ENCODE measurements around the gene KRTAP4-12.
"Not testable (repeated sequence)": the region's sequence is repeated elsewhere in the genome, so short reads cannot be mapped to it uniquely, and the experiment has no call there.

Gene KRTAP4-12

GRCh38 chr17:41084100-41084856 lies 39.7 kb downstream of the KRTAP4-12 start, which contains the start of gene KRTAP4-7:
KRTAP4-7 (plus strand) TSS chr17:41084150; CDS start chr17:41084207, 57 bp downstream.
- DNase-seq, result not testable (repeated sequence)

DNA sequence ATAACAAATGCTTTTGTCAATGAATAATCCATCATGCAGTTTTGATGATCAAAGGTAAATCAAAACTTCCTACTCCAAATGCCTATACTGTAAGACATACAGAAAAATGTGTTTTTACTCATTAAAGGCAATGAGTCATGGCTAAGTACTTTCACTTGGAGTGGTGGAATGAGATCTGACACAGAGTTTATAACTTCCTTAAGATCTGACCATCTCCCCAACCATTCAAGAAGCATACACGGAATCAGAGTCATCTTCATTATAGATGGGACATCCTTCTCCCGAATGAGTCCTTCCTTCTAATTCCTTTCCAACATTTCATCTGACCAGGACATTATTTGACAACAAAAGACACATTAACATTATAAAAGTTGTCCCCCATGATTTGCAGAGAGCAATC lies 40.6 kb downstream of the KRTAP4-12 start:
- DNase-seq, result not testable (repeated sequence)

DNA sequence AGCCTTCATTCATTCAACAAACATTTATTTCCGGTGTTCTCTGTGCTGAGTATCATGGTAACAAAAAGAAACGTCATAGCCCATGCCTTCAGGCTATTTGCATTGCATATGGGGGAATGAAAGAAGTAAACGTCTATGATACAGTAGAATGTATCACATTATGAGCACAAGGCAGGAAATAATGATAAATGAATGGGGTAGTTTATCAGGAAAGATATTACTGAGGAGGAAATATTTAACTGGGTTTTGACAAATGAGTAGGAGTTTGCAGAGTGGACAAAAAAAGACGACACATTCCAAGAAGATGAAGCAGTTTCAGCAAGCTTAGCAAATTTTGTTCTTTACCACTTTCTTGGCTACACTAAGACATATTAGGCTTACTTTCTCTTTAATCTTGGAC lies 41.4 kb downstream of the KRTAP4-12 start:
- DNase-seq, result no peak

DNA sequence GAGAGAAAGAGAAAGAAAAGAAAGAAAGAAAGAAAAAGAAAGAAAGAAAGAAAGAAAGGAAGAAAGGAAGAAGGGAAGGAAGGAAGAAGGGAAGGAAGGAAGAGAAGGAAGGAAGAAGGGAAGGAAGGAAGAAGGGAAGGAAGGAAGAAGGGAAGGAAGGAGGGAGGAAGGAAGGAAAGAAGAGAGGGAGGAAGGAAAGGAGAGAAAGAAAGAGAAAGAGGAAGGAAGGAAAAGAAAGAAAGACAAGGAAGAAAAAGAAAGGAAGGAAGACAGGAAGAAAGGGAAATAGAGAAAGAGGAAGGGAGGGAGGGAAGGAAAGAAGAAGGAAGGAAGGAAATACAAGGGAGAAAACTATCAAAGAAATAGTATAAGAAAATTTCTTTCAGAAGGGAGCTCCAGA lies 47.2 kb downstream of the KRTAP4-12 start:
- no peak for DNase-seq

DNA sequence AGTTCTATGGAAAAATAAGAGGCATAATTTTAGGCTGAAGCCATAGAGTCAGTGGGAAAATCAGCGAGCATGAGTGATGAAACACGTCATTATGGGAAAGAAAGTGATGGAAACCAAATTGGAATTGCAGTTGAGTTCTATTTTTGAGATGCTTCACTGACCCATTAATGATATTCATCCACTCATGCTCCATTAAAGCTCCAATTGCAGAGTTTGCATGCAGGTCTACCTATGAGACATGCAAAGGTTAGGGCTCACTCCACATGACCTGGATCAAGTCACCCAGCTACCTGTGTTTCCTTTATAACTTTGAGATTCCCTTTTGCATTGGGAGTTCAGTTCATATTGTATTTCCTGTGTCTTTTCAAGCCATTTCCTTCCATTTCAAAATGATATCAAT lies 50.3 kb downstream of the KRTAP4-12 start:
- no peak for DNase-seq
